Activated CD4-positive, alpha-beta T cell treated with anti-CD3 and anti-CD28 coated beads for 4 hours (primary cell): ENCODE measurements around the gene CIB4.

Experiments used
- DNase-seq, 2 donors: peaks; one replicate each; pipeline ENCODE4 v3.0.0-alpha.2; 2020

The CIB4 gene

GRCh38 chr2:26640781-26641564, at the start of gene CIB4:
Gene CIB4, minus strand, starts transcription at chr2:26641366. Its CDS starts 52 bp downstream, at chr2:26641314.
- no peak for DNase-seq

DNA sequence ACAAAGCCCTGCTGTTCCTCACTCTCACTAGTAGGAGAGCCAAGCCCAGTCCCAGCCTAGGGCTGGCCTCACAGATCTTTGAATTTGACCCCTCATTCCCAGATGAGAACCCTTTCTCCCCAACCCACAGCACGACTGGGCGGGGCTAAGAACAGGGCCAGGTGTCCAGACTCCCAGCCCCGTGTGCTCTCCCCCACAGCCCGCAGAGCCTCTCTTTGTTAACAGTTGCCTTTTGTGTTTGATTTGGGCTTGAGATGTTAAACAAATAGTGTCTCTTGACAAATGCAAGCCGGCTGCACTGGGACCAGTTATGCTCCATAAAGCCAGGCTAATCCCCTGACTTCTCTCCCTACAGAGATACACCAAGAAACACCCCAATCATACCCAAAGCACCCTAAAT, 46.6 kb upstream of the CIB4 start:
- no peak for DNase-seq

GRCh38 chr2:26687328-26687727, 46.2 kb upstream of the CIB4 start:
- DNase-seq, result no peak

DNA sequence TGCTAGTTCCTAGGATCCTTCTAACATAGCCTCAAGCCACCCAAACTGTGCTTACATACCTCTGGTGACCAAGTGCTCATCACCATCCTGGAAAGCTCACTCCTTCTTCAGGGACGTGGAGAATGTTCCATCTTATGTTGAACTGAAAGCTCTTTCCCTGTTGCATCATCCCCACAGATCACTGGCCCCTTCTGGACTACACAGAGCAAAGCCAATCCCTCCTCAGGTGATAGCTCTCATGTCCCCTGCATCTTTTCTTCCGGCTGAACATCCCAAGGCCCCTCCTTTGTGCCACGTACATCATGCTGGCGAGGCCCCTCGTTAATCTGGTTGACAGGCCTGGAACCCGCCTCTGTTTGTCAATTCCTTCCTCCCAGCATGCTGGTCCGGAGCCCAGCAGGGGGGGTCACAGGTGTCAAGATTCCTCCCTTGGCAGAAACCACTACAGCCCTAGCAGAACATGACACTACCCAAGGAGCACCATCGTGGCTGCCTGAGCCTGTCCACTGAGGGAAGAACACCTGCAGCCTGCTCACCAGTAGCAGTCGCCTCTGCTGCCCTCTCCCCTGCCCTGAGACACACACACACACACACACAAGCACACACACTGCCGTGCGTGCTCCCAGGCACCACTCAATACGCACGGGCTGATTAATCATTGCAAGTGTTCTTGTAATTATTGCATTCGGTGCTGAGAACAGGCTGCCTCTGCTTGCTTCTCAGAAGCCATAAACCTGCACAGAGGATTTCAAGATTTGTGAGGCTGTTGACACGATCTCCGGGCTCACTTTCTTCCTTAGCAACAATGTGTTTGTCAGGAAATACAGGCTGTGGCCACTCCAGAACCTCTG, 45.0 kb upstream of the CIB4 start:
- no peak for DNase-seq

DNA sequence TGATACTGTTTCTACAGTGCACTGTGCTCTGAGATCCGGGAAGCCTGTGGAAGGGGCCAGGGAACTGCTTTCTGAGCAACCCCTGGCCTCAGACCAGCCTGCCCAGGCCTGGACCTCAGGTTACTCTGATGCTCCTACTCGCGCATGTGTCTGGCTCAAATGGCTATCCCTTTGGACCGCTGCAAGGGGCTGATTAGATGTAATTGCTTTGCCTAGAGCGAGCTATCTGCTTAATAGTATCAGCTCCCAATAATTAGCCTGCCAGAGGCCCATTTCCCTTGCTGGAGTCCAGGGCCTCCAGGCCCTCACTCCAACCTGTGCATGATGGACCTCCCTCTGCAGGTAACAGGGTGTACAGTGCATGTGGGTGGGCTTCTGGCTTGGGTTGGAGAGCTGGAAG, 44.2 kb upstream of the CIB4 start:
- no peak for DNase-seq

- no peak for DNase-seq
Observed at GRCh38 chr2:26683583-26683982, 42.4 kb upstream of the CIB4 start.

- no peak for DNase-seq
Observed at GRCh38 chr2:26682155-26682554, 41.0 kb upstream of the CIB4 start.

- no peak for DNase-seq
Observed at GRCh38 chr2:26681656-26682055, 40.5 kb upstream of the CIB4 start.

GRCh38 chr2:26679867-26680266, 38.7 kb upstream of the CIB4 start:
- DNase-seq, result no peak

- DNase-seq, result no peak
Observed at GRCh38 chr2:26678035-26678434, 36.9 kb upstream of the CIB4 start.

- no peak for DNase-seq
Observed at GRCh38 chr2:26675651-26676255, 34.6 kb upstream of the CIB4 start.

- no peak for DNase-seq
Observed at GRCh38 chr2:26674771-26675170, 33.6 kb upstream of the CIB4 start.

GRCh38 chr2:26674002-26674751, 33.0 kb upstream of the CIB4 start:
- no peak for DNase-seq

DNA sequence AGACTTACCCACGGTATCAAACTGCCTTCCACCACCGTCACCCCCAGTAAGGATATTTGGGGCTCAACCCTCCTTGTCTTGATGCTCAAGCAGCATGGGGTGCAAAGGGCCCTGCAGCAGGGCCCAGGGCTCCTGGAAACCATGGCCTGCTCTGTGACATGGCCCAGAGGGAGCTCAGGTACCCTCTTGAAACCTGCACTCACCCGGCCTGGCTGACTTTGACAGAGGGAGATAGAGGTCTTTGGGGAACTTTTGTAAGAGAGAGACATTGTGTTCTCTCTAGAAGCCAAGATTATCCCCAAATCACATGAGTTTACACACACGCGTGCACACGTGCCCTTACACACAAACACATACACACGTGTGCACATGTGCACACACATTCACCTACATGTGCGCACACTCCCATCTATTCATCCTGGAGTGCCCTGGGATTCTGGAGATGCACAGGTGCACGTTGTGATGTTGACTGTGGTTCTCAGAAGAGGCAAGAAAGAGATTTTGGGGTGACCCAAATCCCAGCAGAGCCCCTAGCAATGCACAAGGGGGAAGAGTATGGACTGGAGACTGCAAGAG, 31.7 kb upstream of the CIB4 start:
- no peak for DNase-seq

DNA sequence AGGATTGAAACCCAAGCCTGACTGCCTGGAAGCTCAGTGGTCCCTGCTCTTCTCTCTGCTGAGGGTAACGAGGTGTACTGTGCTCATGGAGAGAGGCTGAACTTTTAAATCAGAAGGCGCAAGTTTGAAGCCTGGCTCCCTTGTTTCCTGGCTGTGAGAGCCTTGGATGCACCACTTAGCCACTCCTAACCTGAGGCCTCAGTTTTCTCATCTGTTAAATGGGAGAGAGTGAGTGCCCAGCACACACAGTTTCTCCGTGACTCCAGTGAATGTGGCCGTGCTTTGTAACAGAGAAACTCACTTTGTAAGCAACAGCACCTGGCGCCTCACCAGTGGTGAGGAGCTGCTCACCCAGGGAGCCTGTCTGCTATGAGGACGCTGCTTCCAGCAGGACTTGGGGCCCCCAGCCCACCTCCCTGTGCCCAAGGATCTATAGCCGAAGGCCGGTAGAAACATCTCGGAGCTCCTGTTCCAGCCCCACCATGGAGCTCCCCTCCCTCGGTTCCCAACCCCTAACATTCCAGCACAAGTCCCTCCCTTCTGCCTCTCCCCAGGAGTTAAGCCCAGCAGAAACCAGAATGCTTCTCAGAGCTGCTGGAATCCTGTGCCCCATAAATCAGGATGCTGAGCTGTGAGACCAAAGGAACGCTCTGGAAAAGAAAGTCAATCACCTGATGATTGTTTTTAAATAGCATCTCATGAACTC, 31.1 kb upstream of the CIB4 start:
- DNase-seq, result no peak

- DNase-seq, result no peak
Observed at GRCh38 chr2:26671691-26672090, 30.5 kb upstream of the CIB4 start.

DNA sequence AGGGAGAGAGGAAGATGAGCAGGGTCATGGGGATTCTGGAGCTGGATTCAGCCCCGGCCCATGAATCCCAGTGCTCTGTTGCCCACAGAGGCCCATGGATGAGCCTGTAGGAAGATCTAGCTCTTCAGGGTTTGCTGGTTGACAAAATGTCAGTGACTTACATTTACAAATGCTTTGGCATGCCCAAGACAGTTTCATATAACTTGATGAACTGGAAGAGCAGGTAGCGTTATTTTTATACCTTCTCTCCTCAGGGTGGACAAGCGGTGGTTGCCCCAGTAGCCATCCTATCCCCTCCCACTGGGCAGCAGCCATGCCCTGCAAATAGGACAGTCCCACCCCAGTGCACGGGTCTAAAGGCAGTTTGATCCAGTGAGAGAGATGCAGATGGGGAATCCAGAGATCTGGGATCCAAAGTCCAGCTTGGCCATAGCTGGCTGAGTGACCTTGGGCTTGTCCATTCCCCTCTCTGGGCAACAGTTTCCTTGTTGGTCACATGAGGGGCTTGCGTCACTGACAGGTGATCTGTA, 29.8 kb upstream of the CIB4 start:
- no peak for DNase-seq

- DNase-seq, result no peak
Observed at GRCh38 chr2:26670171-26670570, 29.0 kb upstream of the CIB4 start.

DNA sequence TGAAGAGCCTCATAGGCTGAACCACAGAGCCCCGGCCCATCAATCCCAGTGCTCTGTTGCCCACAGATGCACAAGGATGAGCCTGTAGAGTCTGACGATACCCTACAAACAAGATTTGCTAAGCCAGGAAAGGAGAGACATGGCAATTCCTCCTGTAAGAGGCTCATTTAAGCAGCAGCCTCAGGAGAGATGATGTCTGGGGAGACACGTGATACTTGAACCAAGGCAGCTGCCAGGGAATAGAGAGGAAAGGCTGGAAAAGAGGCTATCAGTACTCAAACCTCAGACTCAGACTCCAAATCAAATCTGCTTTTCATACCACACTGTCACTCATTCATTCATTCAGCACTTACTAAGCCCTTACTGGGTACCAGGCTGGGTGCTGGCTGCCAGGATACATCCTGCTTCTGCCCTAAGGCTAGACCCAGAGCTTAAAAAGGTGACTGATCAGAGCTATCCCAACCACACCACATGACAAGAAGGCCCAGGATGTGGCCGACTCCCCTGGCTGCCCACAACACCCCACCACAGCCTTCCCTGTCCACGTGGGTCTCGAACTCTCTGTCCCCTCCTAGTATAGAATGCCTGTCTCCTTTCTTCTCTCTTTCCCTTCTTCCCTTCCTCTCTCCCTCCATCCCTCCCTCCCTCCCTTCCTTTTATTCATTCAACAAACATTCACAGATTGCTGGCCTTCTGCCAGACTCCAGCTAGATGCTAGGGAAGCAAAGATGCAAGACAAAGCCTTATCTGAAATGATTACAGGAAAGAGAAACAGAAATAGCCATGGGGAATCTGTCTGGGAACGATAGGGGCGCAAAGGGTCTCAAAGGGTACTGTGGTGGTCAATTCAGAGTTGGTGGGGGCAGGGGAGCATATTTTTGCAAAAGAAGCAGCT, 27.9 kb upstream of the CIB4 start:
- no peak for DNase-seq

DNA sequence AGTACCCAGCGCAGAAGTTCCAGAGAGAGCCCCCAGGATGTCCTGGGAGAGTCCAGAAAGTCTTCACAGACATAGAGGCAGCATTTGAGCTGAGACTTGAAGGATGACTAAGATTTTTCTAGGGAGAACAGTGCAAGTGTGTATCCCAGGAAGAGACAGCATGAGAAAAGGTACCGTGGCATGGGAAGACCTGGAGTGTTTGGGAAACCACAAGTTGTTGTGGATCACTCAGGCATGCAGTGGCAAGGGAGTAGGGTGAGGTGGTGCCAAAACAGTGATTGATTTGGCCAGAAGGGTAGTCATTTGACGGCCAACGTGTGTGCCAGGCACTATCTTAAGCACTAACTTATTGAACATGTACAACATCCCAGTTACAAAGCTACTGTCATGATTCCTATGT, 26.9 kb upstream of the CIB4 start:
- no peak for DNase-seq

DNA sequence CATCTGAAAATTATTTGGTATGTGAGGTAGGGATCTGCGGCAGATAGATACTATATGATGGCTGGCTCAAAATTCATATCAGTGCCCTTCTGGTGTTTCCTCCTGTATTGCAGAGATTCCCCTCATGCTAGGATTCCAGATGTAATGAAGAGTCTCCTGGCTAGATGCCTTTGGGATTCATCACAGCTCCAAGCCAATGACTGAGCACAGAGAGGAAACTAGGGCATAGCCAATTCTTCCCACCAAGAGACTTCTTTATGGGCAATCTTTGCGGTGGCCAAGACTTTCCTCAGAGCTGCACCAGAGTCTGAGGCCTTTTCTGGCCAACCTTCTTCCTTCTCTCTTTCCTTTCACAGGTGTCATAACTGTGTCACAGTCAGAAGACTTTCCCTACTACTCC, 25.5 kb upstream of the CIB4 start:
- no peak for DNase-seq
